HG02610 (cell line): Measurements from ENCODE around the gene POTEM.
"Not testable (repeated sequence)": the region's sequence is repeated elsewhere in the genome, so short reads cannot be mapped to it uniquely, and the experiment has no call there.

Source experiments
- ATAC-seq: cut with Tn5 transposase; IDR thresholded peaks from one replicate; pipeline ENCODE4 v1.9.1; 2021; ENCODE audit warnings: mild to moderate bottlenecking, moderate library complexity; ENCODE audit not compliant: unreplicated experiment

Gene POTEM

GRCh38 chr14:18967134-18967533 is at the start of gene POTEM:
Gene POTEM, plus strand, starts transcription at chr14:18967434. Its CDS starts 52 bp downstream, at chr14:18967486.
- not testable (repeated sequence) for ATAC-seq

GRCh38 chr14:18918345-18918744 is 48.9 kb upstream of the POTEM start:
- ATAC-seq: not testable (repeated sequence)

- ATAC-seq: not testable (repeated sequence)
These were observed 47.2 kb upstream of the POTEM start for GRCh38 chr14:18920052-18920451.

GRCh38 chr14:18921055-18921701 is 46.1 kb upstream of the POTEM start:
- not testable (repeated sequence) for ATAC-seq

GRCh38 chr14:18936848-18937247 is 30.4 kb upstream of the POTEM start:
- ATAC-seq: not testable (repeated sequence)

GRCh38 chr14:18938733-18939132 is 28.5 kb upstream of the POTEM start:
- ATAC-seq: not testable (repeated sequence)

- ATAC-seq: not testable (repeated sequence)
These were observed 17.3 kb upstream of the POTEM start for GRCh38 chr14:18949939-18950338.

GRCh38 chr14:18953085-18953484 is 14.1 kb upstream of the POTEM start:
- not testable (repeated sequence) for ATAC-seq

- ATAC-seq: not testable (repeated sequence)
These were observed 11.4 kb upstream of the POTEM start for GRCh38 chr14:18955816-18956215.

GRCh38 chr14:18961576-18961975 is 5.7 kb upstream of the POTEM start:
- ATAC-seq: not testable (repeated sequence)

GRCh38 chr14:18962143-18962542 is 5.1 kb upstream of the POTEM start:
- ATAC-seq: not testable (repeated sequence)

- ATAC-seq: not testable (repeated sequence)
These were observed 4.0 kb upstream of the POTEM start for GRCh38 chr14:18963276-18963675.

- not testable (repeated sequence) for ATAC-seq
These were observed 2.4 kb upstream of the POTEM start for GRCh38 chr14:18964878-18965277.

- not testable (repeated sequence) for ATAC-seq
These were observed 35.3 kb downstream of the POTEM start for GRCh38 chr14:19002566-19002965.

GRCh38 chr14:19006490-19006889 is 39.3 kb downstream of the POTEM start:
- not testable (repeated sequence) for ATAC-seq

GRCh38 chr14:19007678-19008077 is 40.4 kb downstream of the POTEM start:
- not testable (repeated sequence) for ATAC-seq

- ATAC-seq: not testable (repeated sequence)
These were observed 43.8 kb downstream of the POTEM start for GRCh38 chr14:19011029-19011428.

GRCh38 chr14:19011703-19012102 is 44.5 kb downstream of the POTEM start:
- not testable (repeated sequence) for ATAC-seq

GRCh38 chr14:19015185-19015584 is 48.0 kb downstream of the POTEM start:
- not testable (repeated sequence) for ATAC-seq

- not testable (repeated sequence) for ATAC-seq
These were observed 57.9 kb downstream of the POTEM start for GRCh38 chr14:19025080-19025589.

GRCh38 chr14:19026649-19027351 is 59.6 kb downstream of the POTEM start:
- not testable (repeated sequence) for ATAC-seq

- not testable (repeated sequence) for ATAC-seq
These were observed 60.7 kb downstream of the POTEM start for GRCh38 chr14:19027895-19028294.
